Ishikawa (cell line): ENCODE results near the gene CCR5.
A peak's percentile ranks its signal among the peaks of the same experiment; 100 is the strongest.

Experiments used
- CEBPB ChIP-seq: IDR thresholded peaks from 2 replicates; pipeline ENCODE4 v1.6.1; 2012
- CREB1 ChIP-seq: IDR thresholded peaks from 2 replicates; pipeline ENCODE4 v1.6.1; 2012; ENCODE audit warnings: low read depth
- EGR1 ChIP-seq: IDR thresholded peaks from 2 replicates; pipeline ENCODE4 v1.6.1; 2012
- EP300 ChIP-seq: IDR thresholded peaks from 2 replicates; pipeline ENCODE4 v1.6.1; 2012; ENCODE audit warnings: borderline replicate concordance
- FOXM1 ChIP-seq: IDR thresholded peaks from 2 replicates; pipeline ENCODE4 v1.6.1; 2012; ENCODE audit warnings: low read depth, borderline replicate concordance
- NFIC ChIP-seq: IDR thresholded peaks from 2 replicates; pipeline ENCODE4 v1.6.1; 2012
- RAD21 ChIP-seq: IDR thresholded peaks from 2 replicates; pipeline ENCODE4 v1.6.1; 2012; ENCODE audit warnings: low read depth
- TAF1 ChIP-seq: IDR thresholded peaks from 2 replicates; pipeline ENCODE4 v1.6.1; 2012; ENCODE audit warnings: low read depth, mild to moderate bottlenecking
- TCF12 ChIP-seq: IDR thresholded peaks from 2 replicates; pipeline ENCODE4 v1.6.1; 2012; ENCODE audit warnings: low read depth
- TEAD4 ChIP-seq: IDR thresholded peaks from 2 replicates; pipeline ENCODE4 v1.6.1; 2012
- YY1 ChIP-seq: IDR thresholded peaks from 2 replicates; pipeline ENCODE4 v1.6.1; 2012; ENCODE audit warnings: low read depth
- ZBTB7A ChIP-seq: IDR thresholded peaks from 2 replicates; pipeline ENCODE4 v1.6.1; 2012; ENCODE audit warnings: low read depth
- TF ChIP-seq, protein P1 (sequence below): IDR thresholded peaks from 2 replicates; pipeline ENCODE4 v1.6.1; 2012; ENCODE audit warnings: low read depth, mild to moderate bottlenecking
- TF ChIP-seq, protein P2 (sequence below): IDR thresholded peaks from 2 replicates; pipeline ENCODE4 v1.6.1; 2012
- TF ChIP-seq, protein P3 (sequence below): IDR thresholded peaks from 2 replicates; pipeline ENCODE4 v1.6.1; 2012

CCR5 gene

DNA sequence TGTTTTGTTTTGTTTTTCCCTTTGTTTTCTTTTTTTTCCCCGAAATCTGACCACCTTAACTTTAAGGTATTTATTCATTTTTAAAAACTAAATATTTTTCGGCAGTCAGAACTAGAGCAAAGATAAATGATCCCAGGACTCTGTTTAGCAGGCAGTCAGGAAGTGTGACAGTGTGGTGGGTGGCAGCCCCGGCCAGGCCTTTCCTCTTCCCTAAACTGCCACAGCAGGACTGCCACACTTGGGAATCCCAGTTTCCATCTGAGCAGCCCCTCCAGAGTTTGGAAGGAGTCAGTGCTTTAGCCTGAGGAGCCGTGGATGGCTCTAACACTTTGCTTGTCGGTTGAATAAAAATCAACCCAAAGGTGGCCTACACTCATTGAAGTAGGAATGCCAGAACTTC is 43.2 kb downstream of the CCR5 start:
- TF ChIP-seq CEBPB (no peak), TAF1 (no peak), FOXM1 (no peak), EP300 (no peak), NFIC (no peak), EGR1 (no peak), CREB1 (no peak), ZBTB7A (no peak), TEAD4 (no peak), YY1 (no peak), RAD21 (no peak)
- TF ChIP-seq, protein P1, sequence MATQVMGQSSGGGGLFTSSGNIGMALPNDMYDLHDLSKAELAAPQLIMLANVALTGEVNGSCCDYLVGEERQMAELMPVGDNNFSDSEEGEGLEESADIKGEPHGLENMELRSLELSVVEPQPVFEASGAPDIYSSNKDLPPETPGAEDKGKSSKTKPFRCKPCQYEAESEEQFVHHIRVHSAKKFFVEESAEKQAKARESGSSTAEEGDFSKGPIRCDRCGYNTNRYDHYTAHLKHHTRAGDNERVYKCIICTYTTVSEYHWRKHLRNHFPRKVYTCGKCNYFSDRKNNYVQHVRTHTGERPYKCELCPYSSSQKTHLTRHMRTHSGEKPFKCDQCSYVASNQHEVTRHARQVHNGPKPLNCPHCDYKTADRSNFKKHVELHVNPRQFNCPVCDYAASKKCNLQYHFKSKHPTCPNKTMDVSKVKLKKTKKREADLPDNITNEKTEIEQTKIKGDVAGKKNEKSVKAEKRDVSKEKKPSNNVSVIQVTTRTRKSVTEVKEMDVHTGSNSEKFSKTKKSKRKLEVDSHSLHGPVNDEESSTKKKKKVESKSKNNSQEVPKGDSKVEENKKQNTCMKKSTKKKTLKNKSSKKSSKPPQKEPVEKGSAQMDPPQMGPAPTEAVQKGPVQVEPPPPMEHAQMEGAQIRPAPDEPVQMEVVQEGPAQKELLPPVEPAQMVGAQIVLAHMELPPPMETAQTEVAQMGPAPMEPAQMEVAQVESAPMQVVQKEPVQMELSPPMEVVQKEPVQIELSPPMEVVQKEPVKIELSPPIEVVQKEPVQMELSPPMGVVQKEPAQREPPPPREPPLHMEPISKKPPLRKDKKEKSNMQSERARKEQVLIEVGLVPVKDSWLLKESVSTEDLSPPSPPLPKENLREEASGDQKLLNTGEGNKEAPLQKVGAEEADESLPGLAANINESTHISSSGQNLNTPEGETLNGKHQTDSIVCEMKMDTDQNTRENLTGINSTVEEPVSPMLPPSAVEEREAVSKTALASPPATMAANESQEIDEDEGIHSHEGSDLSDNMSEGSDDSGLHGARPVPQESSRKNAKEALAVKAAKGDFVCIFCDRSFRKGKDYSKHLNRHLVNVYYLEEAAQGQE, result no peak
- TF ChIP-seq, protein P2, sequence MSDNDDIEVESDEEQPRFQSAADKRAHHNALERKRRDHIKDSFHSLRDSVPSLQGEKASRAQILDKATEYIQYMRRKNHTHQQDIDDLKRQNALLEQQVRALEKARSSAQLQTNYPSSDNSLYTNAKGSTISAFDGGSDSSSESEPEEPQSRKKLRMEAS, result no peak
- TF ChIP-seq, protein P3, sequence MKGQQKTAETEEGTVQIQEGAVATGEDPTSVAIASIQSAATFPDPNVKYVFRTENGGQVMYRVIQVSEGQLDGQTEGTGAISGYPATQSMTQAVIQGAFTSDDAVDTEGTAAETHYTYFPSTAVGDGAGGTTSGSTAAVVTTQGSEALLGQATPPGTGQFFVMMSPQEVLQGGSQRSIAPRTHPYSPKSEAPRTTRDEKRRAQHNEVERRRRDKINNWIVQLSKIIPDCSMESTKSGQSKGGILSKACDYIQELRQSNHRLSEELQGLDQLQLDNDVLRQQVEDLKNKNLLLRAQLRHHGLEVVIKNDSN, result no peak

DNA sequence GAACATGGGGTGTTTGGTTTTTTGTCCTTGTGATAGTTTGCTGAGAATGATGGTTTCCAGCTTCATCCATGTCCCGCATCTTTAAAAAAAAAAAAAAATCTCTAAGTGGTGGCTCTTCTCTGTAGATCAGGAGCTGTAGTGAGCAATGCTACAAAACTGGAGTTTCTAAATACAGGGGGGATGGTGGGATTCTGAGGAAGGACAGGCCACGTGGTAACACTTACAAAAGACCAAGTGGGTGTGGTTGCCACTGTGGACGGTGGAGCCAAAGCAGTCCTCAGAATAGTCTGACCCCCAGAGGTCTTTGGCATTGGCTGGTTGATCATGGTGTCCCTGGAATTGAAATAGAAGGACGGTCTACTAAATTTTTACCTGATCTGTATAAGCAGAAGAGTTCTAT is 44.0 kb downstream of the CCR5 start:
- no peak for TF ChIP-seq CREB1
- no peak for TF ChIP-seq TCF12
- TF ChIP-seq FOXM1, result no peak
- no peak for TF ChIP-seq TEAD4
- TF ChIP-seq TAF1, result no peak
- no peak for TF ChIP-seq EP300
- TF ChIP-seq, protein P1, result no peak
- TF ChIP-seq, protein P2, result no peak
- TF ChIP-seq, protein P3, result no peak
- TF ChIP-seq CEBPB, result no peak
- no peak for TF ChIP-seq ZBTB7A
- TF ChIP-seq YY1, result no peak
- no peak for TF ChIP-seq RAD21
- TF ChIP-seq NFIC, result no peak
- TF ChIP-seq EGR1, result no peak

DNA sequence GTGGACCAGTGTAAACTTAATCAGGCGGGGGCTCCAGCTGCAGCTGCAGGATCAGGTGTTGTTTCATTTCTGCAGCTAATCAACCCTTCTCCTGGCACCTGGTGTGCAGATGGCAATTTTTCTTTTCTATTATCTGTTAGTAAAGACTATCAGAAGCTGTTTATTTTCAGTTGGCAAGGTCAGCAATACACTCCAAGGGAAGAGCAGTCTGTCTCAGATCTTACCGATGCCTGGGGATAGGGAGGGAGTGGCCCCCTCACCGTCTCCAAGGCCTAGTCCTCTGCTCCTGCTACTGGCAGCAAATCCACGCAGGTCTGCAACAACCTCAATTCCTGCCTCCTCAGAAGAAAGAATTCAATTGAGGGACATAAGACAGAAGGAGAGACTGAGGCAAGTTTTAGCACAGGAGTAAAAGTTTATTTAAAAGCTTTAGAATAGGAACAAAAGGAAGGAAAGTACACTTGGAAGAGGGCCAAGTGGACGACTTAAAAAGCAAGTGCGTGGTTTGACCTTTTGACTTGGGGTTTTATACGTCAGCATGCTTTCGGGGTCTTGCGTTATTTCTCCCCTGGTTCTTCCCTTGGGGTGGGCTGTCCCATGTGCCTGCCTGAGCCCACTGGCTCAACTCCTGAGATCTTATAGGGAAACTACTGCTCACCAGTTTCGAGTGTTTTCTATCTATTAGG is 45.5 kb downstream of the CCR5 start:
- TF ChIP-seq NFIC (0 out of 2 replicates have a peak, but pooled peaks have one; percentile 8), RAD21 (no peak), CREB1 (no peak)
- TF ChIP-seq, protein P1, result no peak

DNA sequence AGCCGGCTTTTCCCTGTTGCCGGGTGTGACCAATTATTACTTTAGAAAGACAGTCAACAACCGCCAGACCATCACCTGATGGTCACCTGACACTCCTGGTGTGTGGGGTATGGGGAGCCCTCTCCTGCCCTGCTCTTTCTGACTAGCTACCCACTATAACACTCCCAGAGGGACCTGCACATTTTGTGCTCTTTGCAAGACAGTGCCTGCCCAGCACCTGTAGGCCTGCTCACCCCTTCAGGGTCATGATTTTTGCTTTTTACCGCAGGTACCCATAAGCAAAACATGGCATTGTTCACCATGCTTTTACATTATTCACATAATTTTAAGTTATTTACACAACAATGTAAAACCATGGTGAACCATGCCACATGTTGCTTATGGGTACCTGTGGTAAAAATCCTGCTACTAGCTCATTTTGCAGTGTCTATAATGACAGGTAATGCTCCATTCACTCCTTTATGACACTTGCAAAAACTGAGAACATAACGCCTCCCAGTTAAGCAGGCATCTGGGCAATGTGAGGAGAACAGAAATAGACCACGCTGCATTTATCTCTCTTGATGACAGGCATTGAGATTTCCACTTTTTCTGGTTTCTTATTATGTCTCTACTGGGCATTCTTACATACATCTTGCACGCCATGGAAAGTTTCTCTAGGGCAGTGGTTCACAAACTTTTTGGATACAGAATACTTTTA is 46.2 kb downstream of the CCR5 start:
- no peak for TF ChIP-seq RAD21
- TF ChIP-seq YY1, result no peak
- no peak for TF ChIP-seq CREB1
- TF ChIP-seq ZBTB7A, result no peak
- no peak for TF ChIP-seq TCF12
- no peak for TF ChIP-seq CEBPB
- TF ChIP-seq, protein P3, result no peak
- TF ChIP-seq TAF1, result no peak
- TF ChIP-seq EGR1, result no peak
- no peak for TF ChIP-seq EP300
